Liver (tissue), 3 donors: Measurements from ENCODE around the gene TAF11L12.
"Not testable (repeated sequence)": the region's sequence is repeated elsewhere in the genome, so short reads cannot be mapped to it uniquely, and the experiment has no call there.

Experiments
- EGR1 ChIP-seq, 2 donors: IDR thresholded peaks; 2 replicates each; pipeline ENCODE4 v1.6.1; 2016 to 2018; ENCODE audit warnings: antibody characterized with exemption in 2 of 2, low read depth in 2 of 2
- FOXA1 ChIP-seq: IDR thresholded peaks from 2 replicates; pipeline ENCODE4 v1.6.1; 2016; ENCODE audit warnings: antibody characterized with exemption
- GABPA ChIP-seq, 2 donors: IDR thresholded peaks in 1 of 2; conservative IDR thresholded peaks in 1 of 2; 2 replicates each; pipeline ENCODE4 v1.6.1; 2016; ENCODE audit warnings: antibody characterized with exemption in 2 of 2, mild to moderate bottlenecking in 1 of 2, moderate library complexity in 1 of 2
- JUND ChIP-seq, 2 donors: IDR thresholded peaks; 2 replicates each; pipeline ENCODE4 v1.6.1; 2016; ENCODE audit warnings: antibody characterized with exemption in 2 of 2
- RAD21 ChIP-seq, 2 donors: IDR thresholded peaks; 2 replicates each; pipeline ENCODE4 v1.6.1; 2016; ENCODE audit warnings: antibody characterized with exemption in 2 of 2, mild to moderate bottlenecking in 2 of 2
- RXRA ChIP-seq, 2 donors: IDR thresholded peaks; 2 replicates each; pipeline ENCODE4 v1.6.1; 2017 to 2018; ENCODE audit warnings: antibody characterized with exemption in 2 of 2, mild to moderate bottlenecking in 1 of 2
- SP1 ChIP-seq: IDR thresholded peaks from 2 replicates; pipeline ENCODE4 v1.6.1; 2018; ENCODE audit warnings: antibody characterized with exemption, mild to moderate bottlenecking
- TAF1 ChIP-seq: conservative IDR thresholded peaks from 2 replicates; pipeline ENCODE4 v1.6.1; 2016; ENCODE audit warnings: antibody characterized with exemption, mild to moderate bottlenecking
- YY1 ChIP-seq: IDR thresholded peaks from 2 replicates; pipeline ENCODE4 v1.6.1; 2016; ENCODE audit warnings: antibody characterized with exemption, mild to moderate bottlenecking
- TF ChIP-seq, protein P1 (sequence below): fragments of 150-350 bp; IDR thresholded peaks from 2 replicates; pipeline ENCODE4 v1.5.1; 2017; ENCODE audit warnings: improper control_type of control experiment, low read depth, low read length; ENCODE audit not compliant: missing input control
- TF ChIP-seq, protein P2 (sequence below): IDR thresholded peaks from 2 replicates; pipeline ENCODE4 v1.6.1; 2016; ENCODE audit warnings: antibody characterized with exemption, mild to moderate bottlenecking
- TF ChIP-seq, protein P3 (sequence below): IDR thresholded peaks from 2 replicates; pipeline ENCODE4 v1.6.1; 2016; ENCODE audit warnings: antibody characterized with exemption
- TF ChIP-seq, protein P4 (sequence below): IDR thresholded peaks from 2 replicates; pipeline ENCODE4 v1.6.1; 2016; ENCODE audit warnings: antibody characterized with exemption
- donor health status: healthy.
- donor health status: healthy.

DNA sequence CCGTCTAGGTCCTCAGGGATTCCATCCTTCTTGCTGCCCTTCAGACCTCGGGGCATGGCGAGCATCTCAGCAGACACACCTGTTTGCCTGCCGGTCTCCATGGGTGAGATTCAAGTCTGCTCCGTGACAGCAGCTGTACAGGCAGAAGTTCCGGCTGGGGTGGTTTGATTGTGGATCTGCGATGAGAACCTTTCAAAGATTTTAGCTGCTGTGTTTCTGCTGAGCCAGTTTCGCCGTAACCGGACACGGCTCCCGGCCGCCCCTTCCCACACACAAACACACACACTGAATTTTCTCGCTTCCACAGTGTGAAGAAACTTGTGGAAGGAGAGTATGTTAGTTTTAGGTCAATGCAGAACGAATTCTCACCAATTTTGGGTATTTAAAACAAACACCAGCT, 12.5 kb upstream of the TAF11L12 start, which contains the start of gene TAF11L10:
- TF ChIP-seq JUND (IDR thresholded peaks at IDR 0.05); TAF1; GABPA (IDR thresholded peaks at IDR 0.05 in 1 of 2, conservative IDR thresholded peaks at IDR 0.05 in 1 of 2); EGR1 (IDR thresholded peaks at IDR 0.05; ENCODE audit: low read depth in 2 of 2); YY1; RAD21 (IDR thresholded peaks at IDR 0.05); RXRA (IDR thresholded peaks at IDR 0.05); SP1; FOXA1: not testable (repeated sequence)
- TF ChIP-seq, protein P1, sequence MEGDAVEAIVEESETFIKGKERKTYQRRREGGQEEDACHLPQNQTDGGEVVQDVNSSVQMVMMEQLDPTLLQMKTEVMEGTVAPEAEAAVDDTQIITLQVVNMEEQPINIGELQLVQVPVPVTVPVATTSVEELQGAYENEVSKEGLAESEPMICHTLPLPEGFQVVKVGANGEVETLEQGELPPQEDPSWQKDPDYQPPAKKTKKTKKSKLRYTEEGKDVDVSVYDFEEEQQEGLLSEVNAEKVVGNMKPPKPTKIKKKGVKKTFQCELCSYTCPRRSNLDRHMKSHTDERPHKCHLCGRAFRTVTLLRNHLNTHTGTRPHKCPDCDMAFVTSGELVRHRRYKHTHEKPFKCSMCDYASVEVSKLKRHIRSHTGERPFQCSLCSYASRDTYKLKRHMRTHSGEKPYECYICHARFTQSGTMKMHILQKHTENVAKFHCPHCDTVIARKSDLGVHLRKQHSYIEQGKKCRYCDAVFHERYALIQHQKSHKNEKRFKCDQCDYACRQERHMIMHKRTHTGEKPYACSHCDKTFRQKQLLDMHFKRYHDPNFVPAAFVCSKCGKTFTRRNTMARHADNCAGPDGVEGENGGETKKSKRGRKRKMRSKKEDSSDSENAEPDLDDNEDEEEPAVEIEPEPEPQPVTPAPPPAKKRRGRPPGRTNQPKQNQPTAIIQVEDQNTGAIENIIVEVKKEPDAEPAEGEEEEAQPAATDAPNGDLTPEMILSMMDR: not testable (repeated sequence)
- TF ChIP-seq, protein P2, sequence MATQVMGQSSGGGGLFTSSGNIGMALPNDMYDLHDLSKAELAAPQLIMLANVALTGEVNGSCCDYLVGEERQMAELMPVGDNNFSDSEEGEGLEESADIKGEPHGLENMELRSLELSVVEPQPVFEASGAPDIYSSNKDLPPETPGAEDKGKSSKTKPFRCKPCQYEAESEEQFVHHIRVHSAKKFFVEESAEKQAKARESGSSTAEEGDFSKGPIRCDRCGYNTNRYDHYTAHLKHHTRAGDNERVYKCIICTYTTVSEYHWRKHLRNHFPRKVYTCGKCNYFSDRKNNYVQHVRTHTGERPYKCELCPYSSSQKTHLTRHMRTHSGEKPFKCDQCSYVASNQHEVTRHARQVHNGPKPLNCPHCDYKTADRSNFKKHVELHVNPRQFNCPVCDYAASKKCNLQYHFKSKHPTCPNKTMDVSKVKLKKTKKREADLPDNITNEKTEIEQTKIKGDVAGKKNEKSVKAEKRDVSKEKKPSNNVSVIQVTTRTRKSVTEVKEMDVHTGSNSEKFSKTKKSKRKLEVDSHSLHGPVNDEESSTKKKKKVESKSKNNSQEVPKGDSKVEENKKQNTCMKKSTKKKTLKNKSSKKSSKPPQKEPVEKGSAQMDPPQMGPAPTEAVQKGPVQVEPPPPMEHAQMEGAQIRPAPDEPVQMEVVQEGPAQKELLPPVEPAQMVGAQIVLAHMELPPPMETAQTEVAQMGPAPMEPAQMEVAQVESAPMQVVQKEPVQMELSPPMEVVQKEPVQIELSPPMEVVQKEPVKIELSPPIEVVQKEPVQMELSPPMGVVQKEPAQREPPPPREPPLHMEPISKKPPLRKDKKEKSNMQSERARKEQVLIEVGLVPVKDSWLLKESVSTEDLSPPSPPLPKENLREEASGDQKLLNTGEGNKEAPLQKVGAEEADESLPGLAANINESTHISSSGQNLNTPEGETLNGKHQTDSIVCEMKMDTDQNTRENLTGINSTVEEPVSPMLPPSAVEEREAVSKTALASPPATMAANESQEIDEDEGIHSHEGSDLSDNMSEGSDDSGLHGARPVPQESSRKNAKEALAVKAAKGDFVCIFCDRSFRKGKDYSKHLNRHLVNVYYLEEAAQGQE: not testable (repeated sequence)
- TF ChIP-seq, protein P3, sequence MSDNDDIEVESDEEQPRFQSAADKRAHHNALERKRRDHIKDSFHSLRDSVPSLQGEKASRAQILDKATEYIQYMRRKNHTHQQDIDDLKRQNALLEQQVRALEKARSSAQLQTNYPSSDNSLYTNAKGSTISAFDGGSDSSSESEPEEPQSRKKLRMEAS: not testable (repeated sequence)
- TF ChIP-seq, protein P4, sequence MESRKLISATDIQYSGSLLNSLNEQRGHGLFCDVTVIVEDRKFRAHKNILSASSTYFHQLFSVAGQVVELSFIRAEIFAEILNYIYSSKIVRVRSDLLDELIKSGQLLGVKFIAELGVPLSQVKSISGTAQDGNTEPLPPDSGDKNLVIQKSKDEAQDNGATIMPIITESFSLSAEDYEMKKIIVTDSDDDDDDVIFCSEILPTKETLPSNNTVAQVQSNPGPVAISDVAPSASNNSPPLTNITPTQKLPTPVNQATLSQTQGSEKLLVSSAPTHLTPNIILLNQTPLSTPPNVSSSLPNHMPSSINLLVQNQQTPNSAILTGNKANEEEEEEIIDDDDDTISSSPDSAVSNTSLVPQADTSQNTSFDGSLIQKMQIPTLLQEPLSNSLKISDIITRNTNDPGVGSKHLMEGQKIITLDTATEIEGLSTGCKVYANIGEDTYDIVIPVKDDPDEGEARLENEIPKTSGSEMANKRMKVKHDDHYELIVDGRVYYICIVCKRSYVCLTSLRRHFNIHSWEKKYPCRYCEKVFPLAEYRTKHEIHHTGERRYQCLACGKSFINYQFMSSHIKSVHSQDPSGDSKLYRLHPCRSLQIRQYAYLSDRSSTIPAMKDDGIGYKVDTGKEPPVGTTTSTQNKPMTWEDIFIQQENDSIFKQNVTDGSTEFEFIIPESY: not testable (repeated sequence)
